GM18873 (cell line): ENCODE results near the gene PTHLH.

ENCODE experiments used
- ATAC-seq: cut with Tn5 transposase; IDR thresholded peaks from one replicate; pipeline ENCODE4 v1.9.1; 2021; ENCODE audit warnings: mild to moderate bottlenecking, moderate library complexity, moderate number of reproducible peaks; ENCODE audit not compliant: unreplicated experiment, low FRiP score

Gene PTHLH

DNA sequence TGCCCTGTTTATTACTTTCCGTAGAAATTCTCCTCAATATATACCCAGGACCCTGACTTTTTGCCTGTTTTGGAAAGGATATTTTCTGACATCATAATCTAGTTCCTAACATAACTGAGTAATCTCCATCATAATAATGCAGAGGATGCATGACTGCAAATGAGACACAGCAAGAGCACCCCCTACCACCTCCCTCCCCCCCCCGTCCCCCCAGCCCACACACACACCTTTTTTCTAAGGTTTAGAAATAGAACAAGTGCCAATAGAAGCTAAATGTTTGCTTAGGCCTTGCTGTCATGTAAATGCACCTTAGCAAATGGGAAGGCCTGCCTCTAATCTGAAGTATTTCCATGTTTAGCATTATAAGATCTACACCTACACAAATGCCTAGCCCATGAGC lies at the start of gene PTHLH:
PTHLH (minus strand) TSS at position 13 of the 400 bp plus-strand sequence. CDS start 3,239 bp downstream, outside the sequence.
- ATAC-seq = no peak

DNA sequence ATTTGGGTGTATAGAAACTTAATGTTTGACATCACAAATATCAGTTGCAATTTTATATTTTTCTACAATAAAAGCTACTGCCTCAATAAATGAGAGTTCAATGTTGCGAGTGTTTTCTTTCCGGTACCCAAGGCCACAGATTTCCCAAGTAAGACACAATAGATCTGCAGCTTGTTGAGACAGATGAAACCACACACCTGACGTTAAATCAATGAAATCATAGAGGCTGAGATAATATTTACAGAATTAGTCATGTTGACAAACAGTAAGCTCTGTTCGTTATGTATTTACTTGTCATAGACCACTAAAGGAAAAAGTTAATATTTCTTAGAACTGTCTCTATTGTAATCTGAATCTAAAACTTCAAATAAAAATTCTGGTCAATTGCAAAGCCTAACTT lies 49.2 kb upstream of the PTHLH start:
- no peak for ATAC-seq

DNA sequence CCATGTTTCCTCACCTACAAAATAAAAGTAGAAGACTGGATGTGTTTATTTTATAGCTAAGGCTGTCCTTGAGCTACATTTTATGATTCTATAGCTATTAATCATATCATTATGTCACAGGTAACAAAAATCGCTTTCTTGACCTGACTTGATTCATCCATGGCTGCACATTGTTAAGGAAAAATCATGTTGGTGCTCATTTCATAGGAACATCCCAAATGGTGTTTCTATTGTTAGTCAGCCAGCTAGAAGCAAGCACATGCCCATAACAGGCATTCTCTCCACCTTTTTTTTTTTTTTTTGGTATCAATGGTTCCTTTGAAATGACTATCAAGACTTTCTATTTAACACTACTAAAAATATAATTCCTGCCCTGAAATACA lies 45.3 kb upstream of the PTHLH start:
- ATAC-seq = no peak

DNA sequence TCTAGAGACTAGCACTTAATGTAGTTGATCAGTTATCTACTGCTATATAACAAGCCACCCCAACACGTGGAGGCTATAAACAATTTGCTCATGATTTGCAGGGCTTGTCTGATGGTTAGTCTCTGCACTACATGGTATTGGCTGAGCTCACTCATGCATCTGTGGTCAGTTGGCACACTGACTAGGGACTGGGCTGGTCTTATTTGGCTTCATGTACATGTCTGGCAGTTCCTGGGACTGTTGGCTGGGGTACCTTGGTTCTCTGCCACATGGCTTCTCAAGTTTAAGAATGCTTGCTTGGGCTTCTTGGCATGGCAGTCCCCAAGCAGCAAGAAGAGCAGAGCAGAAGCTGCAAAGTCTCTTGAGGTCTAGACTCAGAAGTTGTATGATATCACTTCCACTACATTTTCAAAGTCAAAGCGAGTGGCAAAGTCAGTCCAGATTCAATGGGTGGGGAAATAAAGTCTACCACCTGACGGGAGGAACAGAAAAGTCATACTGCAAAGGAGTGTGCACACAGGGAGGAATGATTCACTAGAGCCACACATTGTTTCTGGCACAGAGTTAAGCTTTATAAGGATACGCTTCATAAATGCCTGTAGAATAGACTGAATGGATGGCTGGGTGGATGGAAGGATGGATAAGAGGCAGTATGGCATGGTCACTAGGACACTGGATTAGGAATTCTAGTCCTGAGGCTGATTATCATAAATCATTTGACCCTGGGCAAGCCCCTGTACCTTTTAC lies 44.8 kb upstream of the PTHLH start:
- no peak for ATAC-seq

DNA sequence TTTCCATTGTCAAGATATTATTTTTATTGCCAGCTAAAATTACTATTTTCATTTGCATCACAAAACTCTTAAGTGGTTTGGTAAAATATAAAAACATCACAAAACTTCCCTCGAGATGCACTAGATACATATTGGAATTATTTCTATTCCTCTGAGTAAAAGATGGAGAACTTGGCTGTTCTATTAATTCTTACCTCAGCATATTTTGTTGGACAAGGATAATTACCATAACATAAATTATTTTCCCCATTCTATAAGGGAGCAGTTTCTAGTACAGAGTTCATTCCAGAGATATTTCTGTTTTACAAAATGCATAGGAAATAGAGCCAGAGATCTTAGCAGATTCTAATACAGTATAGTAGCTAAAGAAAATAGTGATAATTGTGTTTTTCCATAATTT lies 42.6 kb upstream of the PTHLH start:
- no peak for ATAC-seq

DNA sequence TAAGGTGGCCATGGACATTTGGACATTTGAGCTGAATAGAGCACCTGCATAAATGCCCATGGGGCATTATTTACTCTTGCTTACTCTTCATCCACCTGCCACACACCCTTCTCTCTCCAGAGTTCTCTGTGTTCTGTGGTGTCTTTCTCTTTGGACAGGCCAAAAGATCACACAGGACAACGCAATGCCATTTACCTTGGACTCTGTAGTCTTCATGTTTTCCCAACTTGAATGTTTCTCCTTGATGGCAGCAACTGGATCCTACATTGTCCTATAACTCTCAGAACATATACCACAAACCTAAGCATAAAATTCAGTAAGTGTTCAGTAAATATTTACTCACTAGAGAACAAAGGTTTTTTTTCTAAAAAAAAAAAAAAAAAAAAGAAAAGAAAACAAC lies 41.7 kb upstream of the PTHLH start:
- no peak for ATAC-seq

DNA sequence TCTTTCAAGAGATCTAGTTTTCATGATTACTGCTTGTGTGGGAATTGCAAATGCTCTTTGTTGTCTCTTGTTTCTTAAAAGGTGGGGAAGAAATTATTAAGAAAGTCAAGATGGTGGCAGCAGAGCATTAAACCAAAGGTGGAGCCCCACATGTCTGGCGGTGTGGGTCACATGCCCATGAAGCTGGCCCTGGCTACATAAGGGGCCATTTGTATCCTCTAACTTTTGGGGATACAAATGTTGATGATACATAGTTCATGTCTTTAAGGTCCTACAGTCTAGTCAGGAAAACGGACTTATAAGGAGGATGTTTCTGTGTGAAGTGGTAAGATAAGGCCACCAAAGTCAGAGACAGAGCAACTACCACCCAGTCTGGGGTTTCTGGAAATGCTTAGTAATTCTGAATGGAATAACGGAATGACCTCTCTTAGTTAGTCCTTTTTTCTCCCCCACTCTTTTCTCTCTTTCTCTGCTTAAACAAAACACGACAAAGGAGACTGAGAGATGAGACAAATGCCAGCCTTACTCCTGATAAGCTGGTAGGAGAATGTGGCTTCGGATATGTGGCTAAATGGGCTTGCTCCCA lies 39.9 kb upstream of the PTHLH start:
- no peak for ATAC-seq

DNA sequence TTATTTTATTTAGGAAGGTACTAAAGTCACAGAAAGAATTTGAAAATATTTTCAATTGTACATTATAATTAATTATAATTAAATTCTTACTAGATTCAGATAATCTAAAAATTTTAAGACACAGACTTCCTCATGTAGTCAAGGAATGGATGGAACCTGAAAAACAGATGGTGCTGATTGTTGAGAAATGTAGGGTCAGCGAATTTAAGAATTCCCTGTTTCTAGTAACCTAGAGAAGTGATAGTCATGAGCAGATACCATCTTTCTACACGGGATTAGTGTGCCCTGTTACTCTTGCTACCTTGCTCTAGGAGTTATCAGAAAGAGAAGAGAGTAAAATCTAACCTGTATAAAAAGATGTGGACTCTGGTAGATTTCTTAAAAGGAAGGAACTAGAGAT lies 37.5 kb upstream of the PTHLH start:
- ATAC-seq = no peak

DNA sequence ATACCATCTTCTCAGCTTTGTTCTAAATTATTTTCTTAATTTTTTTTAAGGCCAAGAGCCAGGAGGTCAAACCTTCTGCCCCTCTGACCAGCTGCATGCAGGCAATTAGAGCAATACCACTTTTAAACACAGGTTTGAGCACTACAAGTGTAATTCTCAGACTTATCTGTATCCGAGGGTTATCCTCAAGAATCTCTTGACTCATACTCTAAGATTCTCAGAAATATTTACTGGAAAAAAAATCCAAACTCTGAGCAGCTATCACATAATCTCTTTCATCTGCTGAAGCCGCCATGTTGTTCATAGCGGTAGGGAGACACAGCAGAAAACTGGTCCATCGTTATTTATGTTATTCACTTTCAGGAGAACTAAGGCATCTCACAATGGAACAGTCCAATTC lies 27.4 kb upstream of the PTHLH start:
- ATAC-seq = no peak

DNA sequence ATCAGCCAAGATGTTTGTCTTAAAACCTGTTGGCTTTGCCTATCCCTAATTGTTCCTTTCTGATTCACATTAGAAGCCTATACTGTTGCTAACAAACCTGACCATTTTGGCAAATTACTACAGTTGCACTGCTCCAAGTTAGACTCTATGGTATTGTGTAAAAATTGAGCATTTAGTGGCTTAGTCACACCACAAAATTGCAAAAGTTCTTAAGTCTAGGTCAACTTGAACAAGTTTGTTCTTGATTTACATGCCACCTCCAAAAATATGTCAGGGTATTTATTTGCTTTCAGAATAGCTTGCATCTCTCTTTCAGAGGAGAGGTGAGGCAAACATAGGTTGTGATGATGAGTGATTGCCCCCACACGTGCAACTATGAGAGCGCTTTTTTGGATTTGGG lies 27.0 kb upstream of the PTHLH start:
- ATAC-seq = no peak

DNA sequence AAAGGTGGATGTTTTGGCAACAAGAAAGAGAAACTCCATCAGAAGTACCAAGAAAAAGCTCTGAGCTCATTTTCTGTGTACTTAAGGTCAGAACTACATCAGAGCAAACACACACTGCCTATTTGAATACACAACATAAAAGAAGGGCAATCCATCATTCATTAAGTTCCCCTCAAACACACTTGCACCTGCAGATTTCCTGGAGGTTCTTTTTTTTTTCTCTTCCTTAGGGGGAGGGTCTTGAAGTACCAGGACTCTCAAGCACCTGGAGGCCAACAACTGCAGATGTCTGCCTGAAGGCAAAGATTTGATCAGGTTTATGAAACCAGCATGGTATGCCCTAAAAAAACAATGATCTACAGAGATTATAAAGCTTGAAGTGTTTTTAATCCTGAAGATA lies 26.1 kb upstream of the PTHLH start:
- ATAC-seq = no peak

DNA sequence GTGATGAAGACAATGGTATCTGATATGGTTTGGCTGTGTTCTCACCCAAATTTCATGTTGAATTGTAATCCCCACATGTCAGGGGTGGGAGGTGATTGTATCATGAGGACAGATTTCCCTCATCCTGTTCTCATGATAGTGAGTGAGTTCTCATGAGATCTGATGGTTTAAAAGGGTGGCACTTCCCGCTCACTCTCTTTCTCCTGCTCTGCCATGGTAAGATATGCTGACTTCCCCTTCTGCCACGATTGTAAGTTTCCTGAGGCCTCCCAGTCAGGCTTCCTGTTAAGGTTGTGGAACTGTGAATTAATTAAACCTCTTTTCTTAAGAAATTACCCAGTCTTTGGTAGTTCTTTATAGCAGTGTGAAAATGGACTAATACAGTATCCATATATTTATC lies 25.6 kb upstream of the PTHLH start:
- no peak for ATAC-seq

DNA sequence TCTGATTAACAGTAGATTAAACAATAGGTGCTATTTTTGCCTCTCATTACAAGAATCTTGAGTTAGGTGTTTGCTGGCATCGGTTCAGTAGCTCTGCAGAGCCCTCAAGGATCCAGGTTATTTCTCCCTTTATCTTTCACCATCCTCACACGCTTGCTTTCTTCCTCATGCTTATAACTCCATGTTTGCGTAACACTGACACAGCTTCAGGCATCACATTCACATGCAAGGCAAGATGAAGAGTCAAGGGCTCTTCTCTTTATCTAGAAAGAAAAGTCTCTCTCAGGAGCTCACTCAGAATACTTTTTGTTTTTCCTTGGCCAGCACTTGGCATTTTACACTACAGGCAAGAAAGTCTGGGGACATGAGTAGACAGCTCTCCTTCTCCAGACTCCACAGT lies 24.2 kb upstream of the PTHLH start:
- ATAC-seq = no peak

DNA sequence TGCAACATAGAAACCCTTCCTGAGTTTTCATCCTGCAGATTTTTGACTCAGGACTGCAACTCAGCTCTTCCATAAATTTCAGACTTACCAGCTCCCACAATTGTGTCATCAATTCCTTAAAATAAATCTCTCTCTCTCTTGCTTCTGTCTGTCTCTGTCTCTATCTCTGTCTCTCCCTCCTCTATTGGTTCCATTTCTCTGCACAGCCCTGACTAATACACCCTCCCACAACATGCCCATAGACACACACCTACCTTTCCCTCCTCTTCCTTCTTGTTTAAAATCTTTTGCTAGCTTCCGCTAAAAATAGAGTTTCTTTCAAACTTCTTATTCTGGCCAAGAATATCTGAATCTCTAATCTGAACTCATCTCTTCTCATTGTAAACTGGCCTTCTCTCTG lies 22.9 kb upstream of the PTHLH start:
- ATAC-seq = no peak

DNA sequence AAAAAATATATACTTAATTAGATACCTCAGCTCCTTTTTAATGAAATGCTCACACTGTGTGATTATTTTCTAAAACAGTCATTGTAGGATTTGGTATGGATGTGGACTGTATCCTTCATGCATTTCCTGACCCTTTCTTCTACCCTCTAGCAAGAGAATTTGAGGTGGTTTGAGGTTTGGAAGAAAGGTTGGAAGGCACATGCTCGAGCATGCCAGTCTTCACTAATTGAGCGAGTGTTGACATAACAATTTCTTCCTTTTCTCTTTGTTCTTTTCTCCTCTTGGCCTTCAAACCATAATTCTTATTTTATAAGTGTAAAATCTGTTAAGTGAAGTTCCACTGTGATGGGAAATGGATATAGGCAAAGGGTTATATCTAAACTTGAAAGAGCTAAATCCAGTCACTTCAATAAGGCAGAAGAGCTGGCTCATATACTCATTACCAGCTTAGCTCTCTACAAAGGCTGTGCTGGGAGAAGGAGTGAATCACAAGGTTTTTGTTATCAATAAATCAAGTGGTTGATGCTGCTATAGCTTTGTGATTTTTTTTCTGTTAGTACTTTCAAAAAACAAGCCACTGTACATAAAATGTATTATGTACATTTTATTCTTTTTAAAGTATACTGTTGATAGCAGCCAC lies 16.2 kb upstream of the PTHLH start:
- ATAC-seq = no peak

DNA sequence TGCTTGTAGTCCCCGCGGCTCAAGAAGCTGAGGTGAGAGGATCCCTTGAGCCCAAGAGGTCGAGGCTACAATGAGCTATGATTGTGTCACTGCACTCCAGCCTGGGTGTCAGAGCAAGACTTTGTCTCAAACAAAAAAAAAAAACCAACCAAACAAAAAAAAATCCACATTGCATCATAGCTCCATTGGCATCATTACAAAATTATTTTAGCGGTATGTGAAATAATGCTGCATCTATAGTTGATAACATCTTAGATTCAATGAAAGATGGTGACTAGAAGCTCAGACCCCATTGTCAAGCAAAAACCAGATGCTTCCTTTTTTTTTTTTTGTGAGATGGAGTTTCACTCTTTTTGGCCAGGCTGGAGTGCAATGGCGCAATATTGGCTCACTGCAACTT lies 14.8 kb upstream of the PTHLH start:
- ATAC-seq = no peak

DNA sequence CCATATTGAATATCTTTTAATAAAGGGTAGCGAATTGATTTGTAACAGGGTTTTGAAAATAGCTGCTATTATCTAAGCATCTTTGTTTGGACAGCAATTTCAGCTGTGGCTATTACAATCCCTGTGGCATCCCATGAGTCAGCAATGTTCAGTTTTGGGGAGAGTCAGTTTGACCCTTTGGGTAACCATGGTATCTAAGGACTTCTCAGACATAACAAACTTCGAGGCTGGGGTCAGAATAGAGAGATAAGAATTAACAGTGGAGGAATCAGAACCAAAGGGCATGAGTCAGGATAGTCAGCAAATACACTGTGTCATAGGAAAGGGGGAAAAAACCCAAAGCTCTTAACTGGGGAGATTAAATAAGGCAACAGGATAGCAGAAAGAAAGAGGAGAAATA lies 11.7 kb upstream of the PTHLH start:
- no peak for ATAC-seq

DNA sequence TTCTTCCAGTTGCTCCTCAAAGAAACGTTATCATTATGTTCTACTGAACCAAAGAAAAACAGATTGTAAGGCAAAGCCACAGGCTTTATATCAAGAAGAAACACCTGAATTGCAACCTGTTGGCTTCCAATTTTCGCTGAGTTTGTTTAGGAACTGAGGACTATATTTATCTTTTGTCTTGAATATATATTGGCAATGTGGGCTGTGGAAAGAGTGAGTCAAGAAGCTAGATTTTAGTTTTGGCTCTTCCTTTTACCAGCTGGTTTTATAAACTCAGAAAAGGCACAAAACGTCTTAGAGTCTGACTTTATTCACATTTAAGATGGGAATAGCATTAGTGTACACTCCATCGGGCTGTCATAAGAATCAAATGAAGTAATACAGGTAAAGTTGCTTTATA lies 10.4 kb upstream of the PTHLH start:
- ATAC-seq = no peak

DNA sequence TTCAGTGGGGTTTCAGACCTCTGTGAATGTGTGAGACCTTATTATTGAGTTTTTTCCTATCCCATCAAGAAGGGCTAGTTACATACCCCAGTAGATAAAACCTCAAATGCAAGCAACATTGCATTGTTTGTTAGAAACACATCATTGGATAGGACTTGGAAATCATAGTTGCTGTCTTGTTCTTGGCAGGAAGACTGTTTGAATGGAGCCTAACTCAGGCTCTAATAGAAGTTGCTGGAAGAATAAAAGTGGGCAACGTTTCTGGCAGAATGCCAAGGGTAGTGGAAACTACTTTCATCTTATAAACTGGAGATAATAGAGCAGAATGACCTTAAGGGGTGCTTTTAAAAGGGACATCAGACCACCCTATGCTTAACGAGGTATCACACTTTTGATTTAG lies 9.9 kb upstream of the PTHLH start:
- no peak for ATAC-seq

DNA sequence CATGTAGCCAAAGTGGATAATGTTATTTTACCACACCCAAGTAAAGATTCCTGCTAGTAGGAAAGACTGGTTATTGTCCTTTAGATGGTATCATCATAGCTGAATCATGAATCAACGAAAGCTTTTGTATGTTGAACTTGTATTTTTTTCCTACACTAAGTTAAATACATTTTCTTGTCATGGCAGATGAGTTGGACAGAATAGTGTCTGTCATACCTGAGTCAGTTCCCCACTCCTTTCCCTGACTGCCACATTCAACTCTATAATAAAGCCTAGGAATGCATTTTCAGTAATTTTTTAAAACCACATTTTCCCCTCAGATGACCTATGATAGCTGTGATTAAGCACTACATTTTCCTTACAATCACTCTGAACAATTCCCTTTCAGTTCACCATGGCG lies 9.3 kb upstream of the PTHLH start:
- ATAC-seq = no peak

DNA sequence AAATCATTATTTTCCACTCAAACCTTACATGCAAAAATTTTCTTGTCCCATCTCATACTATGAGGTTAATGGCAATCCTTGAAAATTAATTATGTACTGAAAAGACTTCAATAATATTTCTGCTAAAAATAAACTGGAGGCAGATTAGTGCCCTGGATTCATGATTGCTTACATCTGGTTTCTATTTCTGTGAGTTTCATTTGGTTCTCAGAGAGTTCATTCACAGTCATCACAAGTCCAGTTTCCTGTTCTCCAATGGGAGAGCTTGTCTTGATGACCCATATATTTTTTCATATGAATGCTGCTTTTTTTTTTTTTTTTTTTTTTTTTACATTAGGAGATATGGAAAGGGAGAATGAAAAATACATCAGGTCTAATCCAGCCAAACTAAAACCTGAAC lies 6.6 kb upstream of the PTHLH start:
- ATAC-seq = no peak
